Naive thymus-derived CD4-positive, alpha-beta T cell (primary cell): ENCODE measurements around the gene FNTB. TPM values are rescaled to one million over a fixed set of nuclear protein-coding genes. Genes with fewer than 3 reads are reported as not detected.

Source experiments
- ATAC-seq: fragments of 150-1000 bp; cut with Tn5 transposase; 2 replicates; pipeline ENCODE4 v1.10.0; 2021; ENCODE audit warnings: mild to moderate bottlenecking, moderate library complexity
- CTCF ChIA-PET: fragments of 350-600 bp; sonication (Branson Sonifier 250); formaldehyde crosslinking; loops from one replicate; lab custom pipeline; 2021; ENCODE audit warnings: antibody characterized with exemption; lab: Charles Lee
- POLR2A ChIA-PET: fragments of 350-600 bp; sonication (Branson Sonifier 250); formaldehyde crosslinking; loops from one replicate; lab custom pipeline; 2021; ENCODE audit warnings: antibody characterized with exemption, inconsistent platforms; lab: Charles Lee
- DNase-seq, 9 donors: peaks; one replicate each; pipeline versions ENCODE4 v3.0.0 to v3.0.0-alpha.2; 2020 to 2022; ENCODE audit warnings: mixed read lengths in 1 of 9
- H3K27ac ChIP-seq: one replicate; pipeline ENCODE4 v1.7.0; 2013; ENCODE audit warnings: mild to moderate bottlenecking, low read depth, low read length, moderate library complexity
- H3K27me3 ChIP-seq, 2 donors: one replicate each; pipeline ENCODE4 v1.7.0; 2013; ENCODE audit warnings: low read length in 2 of 2, mild to moderate bottlenecking in 2 of 2, moderate library complexity in 2 of 2; ENCODE audit not compliant: control insufficient read depth in 2 of 2, insufficient read depth in 2 of 2
- H3K36me3 ChIP-seq, 3 experiments: 1 replicate in 2 of 3; 2 replicates in 1 of 3; pipeline ENCODE4 v1.7.0; 2013; ENCODE audit warnings: low read length in 3 of 3, mild to moderate bottlenecking in 3 of 3, moderate library complexity in 1 of 3; ENCODE audit not compliant: insufficient read depth in 3 of 3, control insufficient read depth in 2 of 3
- H3K4me1 ChIP-seq, 2 donors: one replicate each; pipeline ENCODE4 v1.7.0; 2013; ENCODE audit warnings: low read length in 2 of 2, mild to moderate bottlenecking in 2 of 2, moderate library complexity in 1 of 2; ENCODE audit not compliant: control insufficient read depth in 2 of 2, insufficient read depth in 2 of 2
- H3K4me3 ChIP-seq: 2 replicates; pipeline ENCODE4 v1.7.0; 2013; ENCODE audit warnings: mild to moderate bottlenecking, low read length
- H3K9me3 ChIP-seq, 3 experiments: 1 replicate in 2 of 3; 2 replicates in 1 of 3; pipeline ENCODE4 v1.7.0; 2013; ENCODE audit warnings: low read length in 3 of 3; ENCODE audit not compliant: control insufficient read depth in 2 of 3
- H3K27ac Mint-ChIP-seq, 9 donors: one replicate each; pipeline ENCODE4 v1.8.0; 2020 to 2022; ENCODE audit warnings: mixed read lengths in 9 of 9, mild to moderate bottlenecking in 8 of 9, moderate library complexity in 5 of 9, inconsistent platforms in 2 of 9
- H3K27me3 Mint-ChIP-seq, 5 donors: one replicate each; pipeline ENCODE4 v1.8.0; 2021 to 2022; ENCODE audit warnings: mixed read lengths in 5 of 5, mild to moderate bottlenecking in 1 of 5
- H3K36me3 Mint-ChIP-seq, 5 donors: one replicate each; pipeline ENCODE4 v1.8.0; 2020 to 2022; ENCODE audit warnings: mixed read lengths in 5 of 5, mild to moderate bottlenecking in 3 of 5, inconsistent platforms in 1 of 5
- H3K4me1 Mint-ChIP-seq, 7 donors: one replicate each; pipeline ENCODE4 v1.8.0; 2020 to 2022; ENCODE audit warnings: mixed read lengths in 7 of 7, mild to moderate bottlenecking in 3 of 7, inconsistent platforms in 1 of 7
- H3K4me3 Mint-ChIP-seq, 10 donors: one replicate each; pipeline ENCODE4 v1.8.0; 2020 to 2022; ENCODE audit warnings: mild to moderate bottlenecking in 10 of 10, mixed read lengths in 10 of 10, moderate library complexity in 6 of 10, inconsistent platforms in 2 of 10
- H3K9me3 Mint-ChIP-seq, 11 donors: one replicate each; pipeline ENCODE4 v1.8.0; 2020 to 2022; ENCODE audit warnings: mixed read lengths in 11 of 11, mild to moderate bottlenecking in 4 of 11, inconsistent platforms in 1 of 11, moderate library complexity in 1 of 11
- intact Hi-C, 2 donors: fragments of 100-400 bp; cut with micrococcal nuclease; formaldehyde crosslinking; loops; one replicate each; pipeline ENCODE4 v1.15.1; 2023
- polyA plus RNA-seq, 2 donors: library from polyadenylated mRNA; unstranded; fragments of 300-500 nt; fragmentation: Illumina TruSeq; gene quantifications; one replicate each; pipeline ENCODE4 v1.2.3, GENCODE V29; 2021
- total RNA-seq, 6 experiments: library from RNA in 5 of 6; stranded (reverse) in 5 of 6; gene quantifications; 1 replicate in 5 of 6; 2 replicates in 1 of 6; pipeline ENCODE4 v1.2.3 and lab custom pipeline; 2021 to 2026

FNTB gene
- total and polyA plus RNA-seq, 7 experiments from 2014 or later: 4.0 to 19.7 (median 11.3) TPM

GRCh38 chr14:64951291-64951690 is 35.4 kb upstream of the FNTB start:
- H3K4me1 ChIP-seq: no peaks in the 10 kb centered on the region

GRCh38 chr14:64951724-64952123 is 35.0 kb upstream of the FNTB start:
- Mint-ChIP-seq H3K4me3 (no peak overlapping the region), H3K27ac (peak overlapping the region in 2 of 9 donors; percentile 41 to 45), H3K9me3 (no peaks in the 10 kb centered on the region), H3K36me3 (peaks cover 1 to 70% (median 11%) of the 10 kb centered on the region in 5 donors), H3K4me1 (peaks cover 15 to 32% (median 24%) of the 10 kb centered on the region in 7 donors), H3K27me3 (no peaks in the 10 kb centered on the region)
- no peaks in the 10 kb centered on the region for H3K27me3 ChIP-seq
- H3K4me3 ChIP-seq: no peak overlapping the region
- ChIA-PET CTCF (no interaction called here), POLR2A (no interaction called here)
- no peak overlapping the region for H3K27ac ChIP-seq
- DNase-seq (no peak), ATAC-seq (peak; percentile 26)
- no peaks in the 10 kb centered on the region for H3K9me3 ChIP-seq
- intact Hi-C loops: no loop called here
- H3K4me1 ChIP-seq: no peaks in the 10 kb centered on the region
- H3K36me3 ChIP-seq: peaks cover 0 to 35% (median 0%) of the 10 kb centered on the region in 3 experiments

More at GRCh38 chr14:64951291-64951690, 35.4 kb upstream of the FNTB start:
- Histone ChIP-seq H3K27ac (no peak overlapping the region), H3K9me3 (no peaks in the 10 kb centered on the region), H3K4me3 (no peak overlapping the region), H3K27me3 (no peaks in the 10 kb centered on the region), H3K36me3 (peaks cover 0 to 31% (median 0%) of the 10 kb centered on the region in 3 experiments)
- ChIA-PET POLR2A (no interaction called here), CTCF (no interaction called here)
- H3K4me3 Mint-ChIP-seq: no peak overlapping the region
- DNase-seq: no peak
- peaks cover 19 to 36% (median 29%) of the 10 kb centered on the region in 7 donors for H3K4me1 Mint-ChIP-seq
- peak overlapping the region in 2 of 9 donors; percentile 6 to 47 for H3K27ac Mint-ChIP-seq
- intact Hi-C loops: no loop called here
- ATAC-seq: no peak
- no peaks in the 10 kb centered on the region for H3K9me3 Mint-ChIP-seq
- peaks cover 3 to 71% (median 11%) of the 10 kb centered on the region in 5 donors for H3K36me3 Mint-ChIP-seq
- no peaks in the 10 kb centered on the region for H3K27me3 Mint-ChIP-seq

- CTCF ChIA-PET: interaction anchor here (1.1 to 1.3 kb wide), 2 partner anchors 28 to 61 kb away, joined by 3 to 4 read pairs; no protein-coding TSS in a partner anchor
- Mint-ChIP-seq H3K27me3 (no peaks in the 10 kb centered on the region), H3K27ac (peak overlapping the region in 7 of 9 donors; percentile 1 to 41 (median 31)), H3K9me3 (no peaks in the 10 kb centered on the region), H3K4me3 (peak overlapping the region in 2 of 10 donors; percentile 4 to 17), H3K36me3 (peaks cover 1 to 63% (median 11%) of the 10 kb centered on the region in 5 donors), H3K4me1 (peaks cover 12 to 26% (median 18%) of the 10 kb centered on the region in 7 donors)
- Histone ChIP-seq H3K27ac (no peak overlapping the region), H3K9me3 (no peaks in the 10 kb centered on the region), H3K36me3 (peaks cover 0 to 37% (median 0%) of the 10 kb centered on the region in 3 experiments), H3K4me1 (no peaks in the 10 kb centered on the region), H3K4me3 (no peak overlapping the region), H3K27me3 (no peaks in the 10 kb centered on the region)
- no peak for DNase-seq
- intact Hi-C loops: no loop called here
- ATAC-seq: no peak
- POLR2A ChIA-PET: interaction anchor here (0.7 to 1.6 kb wide), 2 partner anchors 12 to 24 kb away, joined by 3 to 7 read pairs; no protein-coding TSS in a partner anchor
Measured at GRCh38 chr14:64952598-64953309, 33.9 kb upstream of the FNTB start.

- Histone ChIP-seq H3K4me1 (no peaks in the 10 kb centered on the region), H3K27ac (no peak overlapping the region), H3K36me3 (peaks cover 0 to 32% (median 0%) of the 10 kb centered on the region in 3 experiments), H3K4me3 (no peak overlapping the region), H3K27me3 (no peaks in the 10 kb centered on the region), H3K9me3 (no peaks in the 10 kb centered on the region)
- intact Hi-C loops: no loop called here
- CTCF ChIA-PET: interaction anchor here (1.1 to 1.3 kb wide), 2 partner anchors 28 to 62 kb away, joined by 3 to 4 read pairs; no protein-coding TSS in a partner anchor
- POLR2A ChIA-PET: interaction anchor here (0.7 to 1.6 kb wide), 2 partner anchors 13 to 24 kb away, joined by 3 to 7 read pairs; no protein-coding TSS in a partner anchor
- ATAC-seq: no peak
- Mint-ChIP-seq H3K36me3 (peaks cover 1 to 58% (median 11%) of the 10 kb centered on the region in 5 donors), H3K27ac (peak overlapping the region in 2 of 9 donors; percentile 39 to 41), H3K4me1 (peaks cover 12 to 27% (median 17%) of the 10 kb centered on the region in 7 donors), H3K4me3 (no peak overlapping the region), H3K27me3 (no peaks in the 10 kb centered on the region), H3K9me3 (no peaks in the 10 kb centered on the region)
- DNase-seq: no peak
Measured at GRCh38 chr14:64953310-64953654, 33.4 kb upstream of the FNTB start.

GRCh38 chr14:64953661-64954060 is 33.0 kb upstream of the FNTB start:
- H3K9me3 Mint-ChIP-seq: no peaks in the 10 kb centered on the region
- no peak overlapping the region for H3K27ac Mint-ChIP-seq
- no peak overlapping the region for H3K4me3 Mint-ChIP-seq
- ChIA-PET CTCF (interaction anchor here (1.1 kb wide), 1 partner anchor 29 kb away, joined by 3 read pairs; no protein-coding TSS in a partner anchor), POLR2A (interaction anchor here (0.5 to 1.6 kb wide), 3 partner anchors 13 to 173 kb away, joined by 3 to 7 read pairs (median 3); no protein-coding TSS in a partner anchor)
- Histone ChIP-seq H3K4me3 (no peak overlapping the region), H3K27ac (no peak overlapping the region), H3K9me3 (no peaks in the 10 kb centered on the region), H3K36me3 (peaks cover 0 to 28% (median 0%) of the 10 kb centered on the region in 3 experiments), H3K4me1 (no peaks in the 10 kb centered on the region), H3K27me3 (no peaks in the 10 kb centered on the region)
- no peaks in the 10 kb centered on the region for H3K27me3 Mint-ChIP-seq
- intact Hi-C loops: loop anchor here in 1 of 2 donors (2.0 kb wide), 1 partner anchor 15 kb away; no protein-coding TSS in a partner anchor
- no peak for DNase-seq
- no peak for ATAC-seq
- peaks cover 1 to 54% (median 9%) of the 10 kb centered on the region in 5 donors for H3K36me3 Mint-ChIP-seq
- H3K4me1 Mint-ChIP-seq: peaks cover 12 to 30% (median 17%) of the 10 kb centered on the region in 7 donors

GRCh38 chr14:64954491-64955240 is 32.0 kb upstream of the FNTB start:
- DNase-seq (no peak), ATAC-seq (no peak)
- no peaks in the 10 kb centered on the region for H3K27me3 Mint-ChIP-seq
- H3K9me3 Mint-ChIP-seq: no peaks in the 10 kb centered on the region
- no peak overlapping the region for H3K4me3 Mint-ChIP-seq
- Histone ChIP-seq H3K4me1 (no peaks in the 10 kb centered on the region), H3K36me3 (peaks cover 0 to 26% (median 0%) of the 10 kb centered on the region in 3 experiments), H3K27me3 (no peaks in the 10 kb centered on the region), H3K4me3 (no peak overlapping the region), H3K27ac (no peak overlapping the region), H3K9me3 (no peaks in the 10 kb centered on the region)
- peak overlapping the region in 3 of 9 donors; percentile 21 to 59 (median 26) for H3K27ac Mint-ChIP-seq
- ChIA-PET CTCF (no interaction called here), POLR2A (no interaction called here)
- H3K36me3 Mint-ChIP-seq: peaks cover 0 to 47% (median 3%) of the 10 kb centered on the region in 5 donors
- H3K4me1 Mint-ChIP-seq: peaks cover 12 to 30% (median 16%) of the 10 kb centered on the region in 7 donors
- intact Hi-C loops: loop anchor here in 1 of 2 donors (2.0 kb wide), 1 partner anchor 16 kb away; no protein-coding TSS in a partner anchor
